RWPE2 (cell line): ENCODE data around the gene HS6ST1.
"Not testable (repeated sequence)": the region's sequence is repeated elsewhere in the genome, so short reads cannot be mapped to it uniquely, and the experiment has no call there.

ENCODE experiments used
- ATAC-seq: fragments of 200-7000 bp; cut with Tn5 transposase; 3 replicates; pipeline ENCODE4 v1.9.1; 2021; ENCODE audit warnings: low read depth
- DNase-seq: peaks from one replicate; pipeline ENCODE4 v3.0.0-alpha.2; 2020; ENCODE audit warnings: low spot score
- H3K27ac ChIP-seq: fragments of 450-650 bp; 2 replicates; pipeline ENCODE4 v1.5.1; 2017; ENCODE audit warnings: mild to moderate bottlenecking; ENCODE audit not compliant: poor library complexity, severe bottlenecking
- H3K27me3 ChIP-seq: fragments of 250-450 bp; sonication (Bioruptor Pico); 2 replicates; pipeline ENCODE4 v1.5.1; 2021; ENCODE audit warnings: mild to moderate bottlenecking, moderate library complexity; ENCODE audit not compliant: insufficient read depth, poor library complexity, severe bottlenecking
- H3K36me3 ChIP-seq: fragments of 250-450 bp; sonication (Bioruptor Pico); 2 replicates; pipeline ENCODE4 v1.5.1; 2020; ENCODE audit warnings: low read depth, mild to moderate bottlenecking, moderate library complexity
- H3K4me1 ChIP-seq: fragments of 250-450 bp; sonication (Bioruptor Pico); 2 replicates; pipeline ENCODE4 v1.5.1; 2021; ENCODE audit warnings: mild to moderate bottlenecking, moderate library complexity; ENCODE audit not compliant: insufficient read depth, poor library complexity, severe bottlenecking
- H3K4me3 ChIP-seq: fragments of 250-450 bp; sonication (Bioruptor Pico); 2 replicates; pipeline ENCODE4 v1.5.1; 2021; ENCODE audit warnings: mild to moderate bottlenecking, moderate library complexity; ENCODE audit not compliant: severe bottlenecking
- H3K9me3 ChIP-seq: fragments of 250-450 bp; sonication (Bioruptor Pico); 2 replicates; pipeline ENCODE4 v1.5.1; 2021; ENCODE audit warnings: mild to moderate bottlenecking, moderate library complexity; ENCODE audit not compliant: severe bottlenecking
- TF ChIP-seq, protein P1 (sequence below): fragments of 450-650 bp; IDR thresholded peaks from one replicate; pipeline ENCODE4 v1.5.1; 2017; ENCODE audit warnings: mild to moderate bottlenecking, moderate library complexity; ENCODE audit not compliant: poor library complexity, severe bottlenecking

Gene HS6ST1

DNA sequence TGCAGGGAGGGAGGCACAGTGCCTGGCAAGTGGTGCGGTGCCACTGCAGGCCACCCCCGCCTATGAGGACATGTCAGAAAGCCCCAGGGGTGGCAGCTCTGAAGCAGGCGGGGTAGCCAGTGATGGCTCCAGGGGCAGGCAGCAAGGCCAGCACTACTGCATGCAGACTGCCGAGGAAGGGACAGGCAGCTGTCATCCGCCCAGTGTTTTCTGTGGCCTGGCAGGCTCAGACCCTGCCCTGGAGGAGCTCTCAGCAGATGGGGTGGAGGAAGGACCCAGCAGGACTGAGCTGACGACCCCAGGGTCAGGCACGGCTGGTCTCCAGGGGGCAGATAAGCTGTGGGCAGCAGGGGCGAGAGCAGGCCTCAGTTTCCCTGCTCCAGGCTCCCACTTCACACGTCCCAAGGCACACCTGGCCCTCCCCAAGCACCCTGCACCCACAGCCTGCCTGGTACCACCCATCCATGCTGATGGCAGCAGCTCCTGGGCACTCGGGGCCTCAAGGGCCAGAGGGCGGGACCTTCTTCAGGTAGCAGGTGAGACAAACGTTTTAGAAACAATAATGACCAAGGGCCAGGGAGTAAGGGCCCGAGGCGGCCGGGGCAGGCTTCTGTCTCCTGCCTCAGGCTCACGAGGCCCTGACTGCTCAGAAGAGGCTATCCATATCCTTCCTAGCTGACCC, 48.5 kb downstream of the HS6ST1 start:
- Histone ChIP-seq H3K36me3 (0 out of 2 replicates have a peak, but pooled peaks cover 5% of the 10 kb centered on the region), H3K27ac (no peak overlapping the region), H3K4me3 (no peak overlapping the region), H3K27me3 (no peaks in the 10 kb centered on the region), H3K9me3 (no peaks in the 10 kb centered on the region), H3K4me1 (no peaks in the 10 kb centered on the region)
- DNase-seq (peak; percentile 42), ATAC-seq (no peak)
- TF ChIP-seq, protein P1, sequence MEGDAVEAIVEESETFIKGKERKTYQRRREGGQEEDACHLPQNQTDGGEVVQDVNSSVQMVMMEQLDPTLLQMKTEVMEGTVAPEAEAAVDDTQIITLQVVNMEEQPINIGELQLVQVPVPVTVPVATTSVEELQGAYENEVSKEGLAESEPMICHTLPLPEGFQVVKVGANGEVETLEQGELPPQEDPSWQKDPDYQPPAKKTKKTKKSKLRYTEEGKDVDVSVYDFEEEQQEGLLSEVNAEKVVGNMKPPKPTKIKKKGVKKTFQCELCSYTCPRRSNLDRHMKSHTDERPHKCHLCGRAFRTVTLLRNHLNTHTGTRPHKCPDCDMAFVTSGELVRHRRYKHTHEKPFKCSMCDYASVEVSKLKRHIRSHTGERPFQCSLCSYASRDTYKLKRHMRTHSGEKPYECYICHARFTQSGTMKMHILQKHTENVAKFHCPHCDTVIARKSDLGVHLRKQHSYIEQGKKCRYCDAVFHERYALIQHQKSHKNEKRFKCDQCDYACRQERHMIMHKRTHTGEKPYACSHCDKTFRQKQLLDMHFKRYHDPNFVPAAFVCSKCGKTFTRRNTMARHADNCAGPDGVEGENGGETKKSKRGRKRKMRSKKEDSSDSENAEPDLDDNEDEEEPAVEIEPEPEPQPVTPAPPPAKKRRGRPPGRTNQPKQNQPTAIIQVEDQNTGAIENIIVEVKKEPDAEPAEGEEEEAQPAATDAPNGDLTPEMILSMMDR, result no peak

GRCh38 chr2:128269063-128269989, 49.3 kb downstream of the HS6ST1 start:
- DNase-seq (peak; percentile 48), ATAC-seq (no peak)
- TF ChIP-seq, protein P1, result no peak
- Histone ChIP-seq H3K4me1 (no peaks in the 10 kb centered on the region), H3K9me3 (no peaks in the 10 kb centered on the region), H3K27me3 (no peaks in the 10 kb centered on the region), H3K36me3 (0 out of 2 replicates have a peak, but pooled peaks cover 2% of the 10 kb centered on the region), H3K4me3 (no peak overlapping the region), H3K27ac (no peak overlapping the region)

GRCh38 chr2:128268611-128269010, 50.1 kb downstream of the HS6ST1 start:
- H3K27me3 ChIP-seq, DNase-seq, H3K4me1 ChIP-seq, ATAC-seq, H3K4me3 ChIP-seq, H3K27ac ChIP-seq, H3K36me3 ChIP-seq, H3K9me3 ChIP-seq: not testable (repeated sequence)

DNA sequence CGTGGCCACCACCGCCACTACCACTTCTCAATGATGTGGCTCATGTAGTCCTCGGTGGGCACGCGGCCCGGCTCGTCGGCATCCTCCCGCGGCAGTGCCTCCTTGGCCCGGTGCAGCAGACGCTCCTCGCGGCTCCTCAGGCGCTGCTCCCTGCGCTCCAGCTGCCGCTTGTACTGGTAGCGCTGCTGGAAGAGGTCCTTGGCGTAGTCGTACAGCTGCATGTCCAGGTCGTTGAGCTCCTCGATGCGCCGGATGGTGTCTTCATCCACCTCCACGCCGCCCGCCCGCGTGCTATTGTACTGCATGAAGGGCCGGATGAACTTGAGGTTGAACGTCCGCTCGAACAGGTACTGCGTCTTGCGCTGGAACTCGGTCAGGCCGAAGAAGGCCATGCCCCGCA, 50.5 kb downstream of the HS6ST1 start:
- not testable (repeated sequence) for H3K4me1 ChIP-seq, H3K27me3 ChIP-seq, DNase-seq, H3K27ac ChIP-seq, H3K36me3 ChIP-seq, H3K4me3 ChIP-seq, ATAC-seq, H3K9me3 ChIP-seq

DNA sequence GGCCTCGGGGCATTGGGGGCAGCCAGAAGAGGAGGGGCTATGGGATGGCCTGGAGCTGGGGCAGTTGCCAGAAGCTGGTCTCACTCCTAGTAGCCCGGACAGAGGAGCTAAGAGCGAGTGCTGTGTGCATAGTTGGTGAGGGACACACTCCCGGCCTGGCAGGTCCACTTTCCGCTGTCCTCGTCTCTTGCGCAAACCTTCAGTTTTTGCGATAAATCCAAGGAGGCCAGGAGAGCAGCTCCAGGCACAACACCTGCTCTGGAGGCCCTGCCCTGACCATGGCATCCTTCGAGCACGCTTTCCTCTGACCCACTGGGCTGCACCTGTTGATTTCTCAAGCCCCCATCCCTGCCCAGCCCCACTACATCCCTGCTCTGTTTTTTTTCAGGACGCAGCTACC, 51.0 kb downstream of the HS6ST1 start:
- H3K27ac ChIP-seq, H3K36me3 ChIP-seq, DNase-seq, H3K27me3 ChIP-seq, H3K9me3 ChIP-seq, ATAC-seq, H3K4me1 ChIP-seq, H3K4me3 ChIP-seq: not testable (repeated sequence)

DNA sequence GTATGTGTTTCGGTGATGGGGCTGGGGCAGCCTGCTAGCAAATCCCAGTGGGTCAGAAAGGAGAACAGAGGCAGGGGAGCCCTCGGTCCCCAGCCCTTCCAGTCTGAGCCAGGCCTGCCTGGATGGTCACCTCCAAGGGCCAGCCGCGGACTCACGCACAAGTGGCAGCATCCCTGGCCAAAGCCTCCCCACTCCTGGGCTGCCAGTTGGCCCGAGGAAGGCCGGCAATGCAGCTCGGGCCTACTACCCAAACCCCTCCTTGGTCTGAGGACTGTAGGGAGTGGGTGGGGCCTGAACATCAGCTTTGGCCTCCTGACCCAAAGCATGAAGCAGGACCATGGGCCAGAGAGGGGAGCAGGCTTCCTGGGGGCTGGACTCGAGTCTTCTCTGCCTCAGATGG, 51.5 kb downstream of the HS6ST1 start:
- H3K4me3 ChIP-seq, H3K4me1 ChIP-seq, H3K27me3 ChIP-seq, H3K36me3 ChIP-seq, ATAC-seq, H3K9me3 ChIP-seq, DNase-seq, H3K27ac ChIP-seq: not testable (repeated sequence)

DNA sequence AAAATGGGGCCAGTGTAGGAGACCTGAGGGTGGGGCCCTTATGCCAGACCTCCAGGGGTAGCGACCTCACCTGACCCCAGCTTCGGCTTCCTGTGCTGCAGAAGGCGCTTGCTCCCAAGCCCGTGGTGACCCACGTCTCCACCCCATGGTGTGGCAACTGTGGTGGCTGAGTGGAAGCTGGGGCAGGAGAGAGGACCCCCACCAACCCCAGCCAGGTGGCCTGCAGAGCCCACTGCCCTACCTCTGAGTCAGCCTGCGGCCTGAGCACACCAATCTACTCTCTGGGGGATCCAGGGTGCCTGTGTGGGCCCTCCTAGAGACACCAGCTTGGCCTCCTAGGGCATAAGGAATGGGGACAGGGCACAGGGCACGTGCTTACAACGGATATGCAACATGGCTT, 52.2 kb downstream of the HS6ST1 start:
- H3K9me3 ChIP-seq, H3K36me3 ChIP-seq, H3K4me1 ChIP-seq, DNase-seq, ATAC-seq, H3K4me3 ChIP-seq, H3K27ac ChIP-seq, H3K27me3 ChIP-seq: not testable (repeated sequence)

- not testable (repeated sequence) for H3K4me1 ChIP-seq, H3K9me3 ChIP-seq, H3K27me3 ChIP-seq, ATAC-seq, H3K27ac ChIP-seq, H3K4me3 ChIP-seq, DNase-seq, H3K36me3 ChIP-seq
These were observed 53.1 kb downstream of the HS6ST1 start for GRCh38 chr2:128265608-128265993.
